Measurements from ENCODE around the gene CELF5. TPM values are rescaled to one million over a fixed set of nuclear protein-coding genes. Genes with fewer than 3 reads are reported as not detected.

CELF5 gene
- total RNA-seq, 4 donors from 2014 or later: not detected

- TF ChIP-seq POLR2A (IDR thresholded peaks at IDR 0.05) (no peak), CTCF (IDR thresholded peaks at IDR 0.05) (no peak), EP300 (IDR thresholded peaks at IDR 0.05) (no peak)
- Histone ChIP-seq H3K9me3 (no peaks in the 10 kb centered on the region), H3K4me3 (no peak overlapping the region), H3K27me3 (no peaks in the 10 kb centered on the region), H3K27ac (no peak overlapping the region), H3K36me3 (peaks cover 0 to 67% (median 0%) of the 10 kb centered on the region in 3 donors), H3K4me1 (peaks cover 0 to 17% (median 6%) of the 10 kb centered on the region in 4 donors)
- no peak for DNase-seq (ENCODE audit: low spot score in 2 of 2)
- 92 to 93% methylated on average over 14 to 26 of the region's 32 CpGs for WGBS, 2 donors
Observed at GRCh38 chr19:3192228-3192635, 32.2 kb upstream of the CELF5 start.

GRCh38 chr19:3192684-3193083 lies 31.8 kb upstream of the CELF5 start:
- no peak for DNase-seq (ENCODE audit: low spot score in 2 of 2)
- no peak overlapping the region for H3K27ac ChIP-seq
- H3K36me3 ChIP-seq: peaks cover 0 to 72% (median 0%) of the 10 kb centered on the region in 3 donors
- no peaks in the 10 kb centered on the region for H3K9me3 ChIP-seq
- 89 to 90% methylated on average over 10 to 13 of the region's 14 CpGs for WGBS, 2 donors
- no peak overlapping the region for H3K4me3 ChIP-seq
- TF ChIP-seq POLR2A (IDR thresholded peaks at IDR 0.05) (no peak), EP300 (IDR thresholded peaks at IDR 0.05) (no peak), CTCF (IDR thresholded peaks at IDR 0.05) (no peak)
- no peaks in the 10 kb centered on the region for H3K27me3 ChIP-seq
- peaks cover 0 to 12% (median 3%) of the 10 kb centered on the region in 4 donors for H3K4me1 ChIP-seq

- Histone ChIP-seq H3K36me3 (peaks cover 0 to 75% (median 0%) of the 10 kb centered on the region in 3 donors), H3K27me3 (no peaks in the 10 kb centered on the region), H3K27ac (no peak overlapping the region), H3K4me3 (no peak overlapping the region), H3K4me1 (peaks cover 0 to 4% (median 0%) of the 10 kb centered on the region in 4 donors), H3K9me3 (no peaks in the 10 kb centered on the region)
- WGBS, 2 donors: 80 to 86% methylated on average over 25 to 33 of the region's 40 CpGs
- DNase-seq (ENCODE audit: low spot score in 2 of 2): no peak
- TF ChIP-seq EP300 (IDR thresholded peaks at IDR 0.05) (no peak), POLR2A (IDR thresholded peaks at IDR 0.05) (no peak), CTCF (IDR thresholded peaks at IDR 0.05) (no peak)
Observed at GRCh38 chr19:3193256-3194105, 31.0 kb upstream of the CELF5 start.

GRCh38 chr19:3194106-3195087 lies 30.1 kb upstream of the CELF5 start:
- TF ChIP-seq POLR2A (IDR thresholded peaks at IDR 0.05): no peak
- TF ChIP-seq EP300 (IDR thresholded peaks at IDR 0.05): no peak
- no peak for TF ChIP-seq CTCF (IDR thresholded peaks at IDR 0.05)
- Histone ChIP-seq H3K27me3 (no peaks in the 10 kb centered on the region), H3K4me3 (no peak overlapping the region), H3K9me3 (no peaks in the 10 kb centered on the region), H3K36me3 (peaks cover 0 to 75% (median 0%) of the 10 kb centered on the region in 3 donors), H3K4me1 (no peaks in the 10 kb centered on the region), H3K27ac (no peak overlapping the region)
- no peak for DNase-seq (ENCODE audit: low spot score in 2 of 2)
- WGBS, 2 donors: 89 to 90% methylated on average over 17 of the region's 17 CpGs
